ENCODE data around the gene LYRM1. TPM values are rescaled to one million over a fixed set of nuclear protein-coding genes. Genes with fewer than 3 reads are reported as not detected.
"Not testable (repeated sequence)": the region's sequence is repeated elsewhere in the genome, so short reads cannot be mapped to it uniquely, and the experiment has no call there.

The LYRM1 gene
- polyA plus RNA-seq, 1 of the 3 experiments (the other 2 are of a cell fraction), result 18.1 TPM

DNA sequence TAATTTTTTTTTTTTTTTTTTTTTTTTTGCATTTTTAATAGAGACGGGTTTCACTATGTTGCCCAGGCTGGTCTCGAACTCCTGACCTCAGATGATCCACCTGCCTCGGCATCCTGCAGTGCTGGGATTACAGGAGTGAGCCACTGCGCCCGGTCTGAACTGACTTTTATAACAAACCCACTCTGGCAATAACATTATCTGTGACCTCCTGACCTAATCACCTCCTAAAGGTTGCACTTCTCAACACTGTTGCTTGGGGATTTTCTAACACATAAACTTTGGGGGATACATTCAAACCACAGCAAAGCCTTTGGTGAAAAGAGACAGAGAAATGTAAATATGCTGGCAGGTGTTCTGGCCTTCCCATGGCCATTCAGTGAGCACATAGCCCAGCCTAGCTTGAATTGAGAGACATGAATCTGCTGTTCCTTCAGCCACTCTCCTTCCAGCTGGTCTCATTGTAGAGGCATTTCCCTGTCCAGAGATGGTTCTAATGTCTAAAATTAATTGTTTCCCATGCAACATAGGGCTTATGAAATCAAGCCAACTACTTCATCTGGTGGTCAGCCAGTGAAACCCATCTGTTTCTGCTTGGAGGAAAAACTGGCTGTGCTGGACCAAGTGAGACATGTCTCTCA lies 28.3 kb downstream of the LYRM1 start:
- H3K4me2 ChIP-seq, result no peak overlapping the region
- no peaks in the 10 kb centered on the region for H3K36me3 ChIP-seq (replicated peaks in 1 of 2; ENCODE audit: control insufficient read depth in 1 of 2, insufficient read depth in 2 of 2, low read length in 1 of 2)
- no peak overlapping the region for H2AFZ ChIP-seq (ENCODE audit: low read depth)
- no peaks in the 10 kb centered on the region for H3K27me3 ChIP-seq (ENCODE audit: insufficient read depth)
- H3K4me3 ChIP-seq (ENCODE audit: low read depth in 2 of 2, low read length in 1 of 2), result no peak overlapping the region
- WGBS (ENCODE audit: low lambda C conversion rate), result 92% methylated on average over 5 of the region's 5 CpGs
- no peaks in the 10 kb centered on the region for H4K20me1 ChIP-seq (ENCODE audit: insufficient read depth)
- ChIA-PET POLR2A (no interaction called here), CTCF (no interaction called here)
- no peak for DNase-seq
- no peaks in the 10 kb centered on the region for H3F3A ChIP-seq (replicated peaks; ENCODE audit: insufficient read depth)
- TF ChIP-seq GATA2 (CRISPR knock-in tag; IDR thresholded peaks at IDR 0.05), result no peak
- TF ChIP-seq FOXM1 (IDR thresholded peaks at IDR 0.05; ENCODE audit: low read depth), result no peak
- no peak for TF ChIP-seq RXRA (IDR thresholded peaks at IDR 0.05; ENCODE audit: borderline replicate concordance, low read depth)
- no peak for TF ChIP-seq MEF2A (IDR thresholded peaks at IDR 0.05; ENCODE audit: borderline replicate concordance, low read depth)
- TF ChIP-seq, protein P1, sequence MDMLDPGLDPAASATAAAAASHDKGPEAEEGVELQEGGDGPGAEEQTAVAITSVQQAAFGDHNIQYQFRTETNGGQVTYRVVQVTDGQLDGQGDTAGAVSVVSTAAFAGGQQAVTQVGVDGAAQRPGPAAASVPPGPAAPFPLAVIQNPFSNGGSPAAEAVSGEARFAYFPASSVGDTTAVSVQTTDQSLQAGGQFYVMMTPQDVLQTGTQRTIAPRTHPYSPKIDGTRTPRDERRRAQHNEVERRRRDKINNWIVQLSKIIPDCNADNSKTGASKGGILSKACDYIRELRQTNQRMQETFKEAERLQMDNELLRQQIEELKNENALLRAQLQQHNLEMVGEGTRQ (IDR thresholded peaks at IDR 0.05; ENCODE audit: borderline replicate concordance, low read depth, low read length), result no peak
- no peak for TF ChIP-seq CHD2 (IDR thresholded peaks at IDR 0.05; ENCODE audit: low read length, partially characterized antibody)
- no peak for TF ChIP-seq IRF3 (IDR thresholded peaks at IDR 0.05; ENCODE audit: low read depth, low read length)
- no peak for TF ChIP-seq FOSL2 (IDR thresholded peaks at IDR 0.05; ENCODE audit: borderline replicate concordance, low read depth)
- TF ChIP-seq, protein P2, sequence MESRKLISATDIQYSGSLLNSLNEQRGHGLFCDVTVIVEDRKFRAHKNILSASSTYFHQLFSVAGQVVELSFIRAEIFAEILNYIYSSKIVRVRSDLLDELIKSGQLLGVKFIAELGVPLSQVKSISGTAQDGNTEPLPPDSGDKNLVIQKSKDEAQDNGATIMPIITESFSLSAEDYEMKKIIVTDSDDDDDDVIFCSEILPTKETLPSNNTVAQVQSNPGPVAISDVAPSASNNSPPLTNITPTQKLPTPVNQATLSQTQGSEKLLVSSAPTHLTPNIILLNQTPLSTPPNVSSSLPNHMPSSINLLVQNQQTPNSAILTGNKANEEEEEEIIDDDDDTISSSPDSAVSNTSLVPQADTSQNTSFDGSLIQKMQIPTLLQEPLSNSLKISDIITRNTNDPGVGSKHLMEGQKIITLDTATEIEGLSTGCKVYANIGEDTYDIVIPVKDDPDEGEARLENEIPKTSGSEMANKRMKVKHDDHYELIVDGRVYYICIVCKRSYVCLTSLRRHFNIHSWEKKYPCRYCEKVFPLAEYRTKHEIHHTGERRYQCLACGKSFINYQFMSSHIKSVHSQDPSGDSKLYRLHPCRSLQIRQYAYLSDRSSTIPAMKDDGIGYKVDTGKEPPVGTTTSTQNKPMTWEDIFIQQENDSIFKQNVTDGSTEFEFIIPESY (IDR thresholded peaks at IDR 0.05; ENCODE audit: borderline replicate concordance, low read depth), result no peak
- TF ChIP-seq TCF12 (IDR thresholded peaks at IDR 0.05), result no peak
- TF ChIP-seq EP300 (IDR thresholded peaks at IDR 0.05; ENCODE audit: borderline replicate concordance in 1 of 2, low read depth in 1 of 2, low read length in 1 of 2), result no peak
- TF ChIP-seq NFIC (IDR thresholded peaks at IDR 0.05; ENCODE audit: borderline replicate concordance), result no peak
- no peak for TF ChIP-seq MXI1 (IDR thresholded peaks at IDR 0.05; ENCODE audit: low read depth, low read length)
- TF ChIP-seq, protein P3, sequence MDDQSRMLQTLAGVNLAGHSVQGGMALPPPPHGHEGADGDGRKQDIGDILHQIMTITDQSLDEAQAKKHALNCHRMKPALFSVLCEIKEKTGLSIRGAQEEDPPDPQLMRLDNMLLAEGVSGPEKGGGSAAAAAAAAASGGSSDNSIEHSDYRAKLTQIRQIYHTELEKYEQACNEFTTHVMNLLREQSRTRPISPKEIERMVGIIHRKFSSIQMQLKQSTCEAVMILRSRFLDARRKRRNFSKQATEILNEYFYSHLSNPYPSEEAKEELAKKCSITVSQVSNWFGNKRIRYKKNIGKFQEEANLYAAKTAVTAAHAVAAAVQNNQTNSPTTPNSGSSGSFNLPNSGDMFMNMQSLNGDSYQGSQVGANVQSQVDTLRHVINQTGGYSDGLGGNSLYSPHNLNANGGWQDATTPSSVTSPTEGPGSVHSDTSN (IDR thresholded peaks at IDR 0.05), result no peak
- TF ChIP-seq RCOR1 (IDR thresholded peaks at IDR 0.05; ENCODE audit: low read length), result no peak
- no peak for TF ChIP-seq TAF1 (IDR thresholded peaks at IDR 0.05; ENCODE audit: borderline replicate concordance, low read depth, low read length)
- no peak for TF ChIP-seq JUND (IDR thresholded peaks at IDR 0.05)
- no peak for TF ChIP-seq NRF1 (IDR thresholded peaks at IDR 0.05; ENCODE audit: low read depth, low read length)
- no peak for TF ChIP-seq SMC3 (IDR thresholded peaks at IDR 0.05; ENCODE audit: low read depth, low read length)
- H3K9ac ChIP-seq, result no peak overlapping the region
- no peaks in the 10 kb centered on the region for H3K9me2 ChIP-seq
- H3K4me1 ChIP-seq (ENCODE audit: control insufficient read depth in 1 of 2, insufficient read depth in 2 of 2, low read depth in 1 of 2, low read length in 1 of 2), result no peaks in the 10 kb centered on the region
- no peaks in the 10 kb centered on the region for H3K79me2 ChIP-seq (ENCODE audit: insufficient read depth)
- H3K27ac ChIP-seq (ENCODE audit: low read depth in 2 of 2, low read length in 1 of 2), result no peak overlapping the region
- no peaks in the 10 kb centered on the region for H3K9me3 ChIP-seq

DNA sequence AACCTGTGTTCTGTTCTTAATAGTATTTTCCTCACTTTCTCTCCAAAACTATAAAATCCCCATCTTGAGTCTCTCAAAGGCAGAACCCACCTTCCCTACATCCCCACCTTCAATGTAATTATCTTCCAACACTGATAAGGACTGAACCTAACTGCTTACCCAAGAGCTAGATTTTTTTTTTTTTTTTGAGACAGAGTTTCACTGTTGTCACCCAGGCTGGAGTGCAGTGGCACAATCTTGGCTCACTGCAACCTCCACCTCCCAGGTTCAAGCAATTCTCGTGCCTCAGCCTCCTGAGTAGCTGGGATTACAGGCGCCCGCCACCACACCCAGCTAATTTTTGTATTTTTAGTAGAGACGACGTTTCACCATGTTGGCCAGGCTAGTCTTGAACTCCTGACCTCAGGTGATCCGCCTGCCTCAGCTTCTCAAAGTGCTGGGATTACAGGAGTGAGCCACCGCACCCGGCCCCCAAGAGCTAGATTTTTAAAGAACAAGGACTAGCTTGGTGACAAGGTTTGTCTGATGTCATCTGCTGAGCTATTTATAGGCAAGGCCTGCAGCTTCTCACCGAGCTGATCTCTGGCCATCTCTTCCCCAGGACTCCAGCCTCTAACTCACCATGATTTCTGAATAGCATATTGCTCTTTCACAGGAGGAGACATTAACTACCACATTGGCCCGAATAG lies 29.2 kb downstream of the LYRM1 start:
- H3K27me3 ChIP-seq (ENCODE audit: insufficient read depth); H3K9me2 ChIP-seq; DNase-seq; H3K4me2 ChIP-seq; H3K4me3 ChIP-seq (ENCODE audit: low read depth in 2 of 2, low read length in 1 of 2); H4K20me1 ChIP-seq (ENCODE audit: insufficient read depth); H3K36me3 ChIP-seq (replicated peaks in 1 of 2; ENCODE audit: control insufficient read depth in 1 of 2, insufficient read depth in 2 of 2, low read length in 1 of 2); H3F3A ChIP-seq (replicated peaks; ENCODE audit: insufficient read depth); CTCF ChIA-PET; H3K79me2 ChIP-seq (ENCODE audit: insufficient read depth); H3K27ac ChIP-seq (ENCODE audit: low read depth in 2 of 2, low read length in 1 of 2); H3K9ac ChIP-seq; POLR2A ChIA-PET; H3K4me1 ChIP-seq (ENCODE audit: control insufficient read depth in 1 of 2, insufficient read depth in 2 of 2, low read depth in 1 of 2, low read length in 1 of 2); H3K9me3 ChIP-seq; H2AFZ ChIP-seq (ENCODE audit: low read depth): not testable (repeated sequence)
- 81% methylated on average over 9 of the region's 10 CpGs for whole genome bisulfite sequencing (ENCODE audit: low lambda C conversion rate)
